SW480 (cell line): ENCODE results near the gene DGKB.

ENCODE experiments used
- DNase-seq: peaks from one replicate; pipeline ENCODE4 v3.0.0-alpha.2; 2016; ENCODE audit warnings: low spot score

DGKB gene

DNA sequence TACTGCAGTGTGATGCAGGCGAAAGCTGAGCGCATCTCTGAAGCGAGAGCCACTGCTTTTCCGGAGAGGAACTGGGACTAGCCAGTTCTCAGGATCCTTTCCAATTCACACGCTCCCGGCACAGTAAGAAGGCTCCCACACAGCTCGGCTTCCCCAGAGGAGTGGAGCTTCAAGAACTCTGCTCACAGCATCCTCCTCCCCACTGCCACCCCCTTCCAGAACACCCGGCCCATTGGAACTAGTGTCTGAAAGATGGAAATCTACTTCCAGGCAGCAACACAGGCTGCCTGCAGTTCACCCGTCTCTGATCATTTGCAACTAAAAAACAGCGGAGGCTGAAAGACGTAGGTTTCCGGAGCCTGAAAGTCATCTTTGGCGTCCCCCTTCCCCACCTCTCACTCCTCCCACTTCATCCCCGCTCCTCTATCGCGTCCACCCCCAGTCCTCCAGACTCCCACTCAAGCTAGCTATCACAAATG, at the start of gene DGKB:
DGKB (minus strand) TSS at position 163 of the 479 bp plus-strand sequence.
- no peak for DNase-seq

DNA sequence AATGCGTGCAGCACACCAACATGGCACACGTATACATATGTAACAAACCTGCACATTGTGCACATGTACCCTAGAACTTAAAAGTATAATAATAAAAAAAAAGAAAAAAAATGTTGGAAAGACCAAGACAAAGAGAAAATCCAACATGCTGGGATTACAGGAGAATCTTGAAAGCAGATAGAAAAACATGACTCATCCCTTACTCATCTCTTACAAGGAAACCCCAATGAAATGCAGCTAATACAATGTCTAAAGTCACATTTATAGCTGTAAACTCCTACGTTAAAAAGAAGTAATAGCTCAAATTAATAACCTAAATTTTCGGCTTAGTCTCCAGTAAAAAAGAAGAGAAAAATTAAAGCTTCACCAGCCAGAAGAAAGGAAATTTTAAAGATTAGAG, 47.5 kb upstream of the DGKB start:
- no peak for DNase-seq

DNA sequence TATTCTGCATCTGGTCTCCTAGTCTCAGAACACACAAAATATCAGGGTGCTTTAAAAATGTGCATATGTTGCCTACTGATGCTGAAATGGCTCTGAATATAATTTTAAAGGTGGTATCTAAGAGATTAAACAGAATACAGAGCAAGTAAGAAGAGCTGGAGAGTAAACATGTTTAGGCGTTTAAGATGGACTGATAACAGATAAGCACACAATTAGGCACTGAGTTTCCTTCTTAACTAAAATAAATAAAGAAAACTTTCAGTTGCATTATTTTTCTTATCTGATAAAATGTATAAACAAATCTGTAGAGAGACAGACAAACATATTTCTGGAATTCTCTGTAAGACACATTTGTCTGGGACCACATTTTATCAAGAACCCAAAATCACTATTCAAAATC, 35.6 kb upstream of the DGKB start:
- DNase-seq = no peak

DNA sequence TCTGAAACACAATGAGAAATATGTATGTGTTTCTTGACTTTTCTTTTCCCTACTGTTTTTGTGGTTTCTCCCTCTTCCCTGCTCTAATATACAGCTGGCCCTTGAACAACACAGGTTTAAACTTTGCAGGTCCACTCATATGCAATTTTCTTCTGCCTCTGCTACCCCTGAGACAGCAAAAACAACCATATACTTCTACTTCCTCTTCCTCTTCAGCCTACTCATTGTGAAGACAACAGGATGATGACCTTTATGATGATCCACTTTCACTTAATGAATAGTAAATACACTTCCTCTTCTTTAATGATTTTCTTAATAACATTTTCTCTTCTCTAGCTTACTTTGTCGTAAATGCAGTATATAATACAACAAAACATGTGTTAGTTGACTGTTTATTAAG, 35.0 kb upstream of the DGKB start:
- DNase-seq = no peak

DNA sequence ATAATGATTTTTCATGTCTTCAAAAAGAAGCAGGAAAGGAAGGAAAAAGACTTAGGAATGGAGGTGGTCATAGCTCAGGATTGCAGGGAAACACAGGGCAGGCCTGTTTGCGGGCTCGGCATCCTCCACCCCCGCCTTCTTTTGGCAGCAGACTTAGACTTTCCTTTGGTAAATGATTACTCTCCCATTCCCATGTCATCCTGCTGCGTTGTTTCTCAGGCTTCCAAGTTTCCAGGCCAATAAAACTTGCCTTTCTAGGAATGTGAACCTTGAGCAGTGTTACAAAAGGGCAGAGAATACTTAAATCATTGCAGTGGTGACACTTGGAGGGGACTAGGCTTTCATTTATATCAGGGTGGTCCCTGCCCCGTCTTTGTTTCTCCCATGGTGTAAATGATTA, 34.0 kb upstream of the DGKB start:
- no peak for DNase-seq

DNA sequence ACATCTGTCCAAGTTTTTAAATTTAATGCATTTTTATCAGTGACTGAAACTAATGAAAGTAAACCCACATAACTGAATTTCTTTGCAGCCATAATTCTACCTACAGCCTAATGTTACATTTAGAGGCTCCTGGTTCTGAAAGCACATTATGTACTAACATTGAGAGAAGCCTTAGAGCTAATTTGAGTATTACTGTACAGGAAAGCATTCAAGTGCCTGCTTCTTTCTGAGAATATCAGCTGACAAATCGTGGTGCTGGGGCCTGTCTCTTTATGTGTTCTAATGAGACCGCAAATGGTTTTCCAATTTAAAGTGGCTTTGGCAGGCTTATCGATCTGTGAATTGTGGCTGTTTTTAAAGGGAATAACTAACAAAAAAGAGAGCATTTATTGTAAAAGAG, 32.3 kb upstream of the DGKB start:
- no peak for DNase-seq

DNA sequence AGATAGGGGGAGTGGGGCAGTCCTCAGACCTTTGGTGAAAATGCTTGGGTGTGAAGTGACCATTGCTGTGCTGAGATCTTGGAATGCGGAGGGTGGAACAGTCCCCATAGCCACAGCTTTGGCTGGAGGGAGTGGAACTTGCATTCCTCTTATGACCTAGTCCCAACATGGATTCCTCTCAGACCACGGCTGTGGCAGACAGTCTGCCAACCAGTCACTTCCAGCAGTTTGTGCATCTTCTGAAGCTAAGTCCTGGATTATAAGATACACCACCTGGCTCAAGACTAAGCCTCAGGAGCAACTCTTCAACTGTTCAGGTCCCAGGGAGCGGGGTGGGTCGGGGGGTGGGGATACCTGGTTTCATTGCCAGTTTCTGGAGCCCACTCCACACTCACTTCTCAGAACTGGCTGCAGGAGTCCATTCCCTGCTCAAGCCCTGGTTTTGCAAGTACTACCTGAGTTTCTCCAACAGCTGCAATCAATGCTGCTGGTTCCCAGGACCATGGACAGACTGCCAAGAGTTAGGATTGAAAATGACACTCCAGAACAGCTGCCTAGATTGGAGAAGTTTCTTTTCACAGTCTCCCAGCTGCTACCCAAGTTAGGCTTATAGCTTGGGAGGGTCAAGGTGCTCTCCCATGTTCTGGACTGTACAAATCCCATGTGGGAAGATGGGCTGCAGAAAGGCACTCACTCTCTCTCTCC, 29.1 kb upstream of the DGKB start:
- DNase-seq = no peak

DNA sequence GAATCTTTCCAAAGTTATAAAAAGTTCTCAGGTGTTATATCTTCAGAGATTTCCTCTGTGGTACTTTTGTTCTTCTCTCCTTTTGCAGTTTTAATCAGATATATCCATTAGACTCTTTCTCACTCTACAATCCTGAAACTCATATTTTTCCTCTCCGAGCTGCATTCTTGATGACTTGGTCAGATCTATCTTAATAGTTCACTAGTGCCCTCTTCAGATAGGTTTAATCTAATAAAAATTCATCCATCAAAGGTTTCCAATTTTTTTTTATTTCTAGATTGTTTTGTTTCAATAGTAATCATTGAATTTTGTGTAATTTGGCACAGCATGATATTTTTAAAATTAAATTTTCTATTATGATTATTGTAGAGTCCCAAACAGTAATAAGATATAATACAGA, 21.8 kb upstream of the DGKB start:
- no peak for DNase-seq

DNA sequence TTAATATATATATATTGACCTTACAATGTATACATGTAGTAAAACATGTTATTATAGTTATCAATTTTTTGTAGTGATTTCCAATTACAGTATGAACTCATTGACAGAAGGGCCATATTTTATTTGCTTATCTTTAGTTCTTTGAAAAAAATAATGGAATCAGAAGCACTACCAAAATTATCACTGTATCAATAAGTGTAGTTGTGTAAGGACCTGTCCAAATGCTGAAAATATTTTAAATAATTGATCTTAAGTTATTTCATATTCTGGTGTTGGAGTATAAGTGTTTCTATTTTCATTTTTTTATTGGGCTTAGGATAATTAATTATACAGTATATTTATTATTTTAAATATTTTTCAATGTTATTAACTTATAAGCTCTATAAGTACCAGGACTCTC, 8.5 kb upstream of the DGKB start:
- no peak for DNase-seq

DNA sequence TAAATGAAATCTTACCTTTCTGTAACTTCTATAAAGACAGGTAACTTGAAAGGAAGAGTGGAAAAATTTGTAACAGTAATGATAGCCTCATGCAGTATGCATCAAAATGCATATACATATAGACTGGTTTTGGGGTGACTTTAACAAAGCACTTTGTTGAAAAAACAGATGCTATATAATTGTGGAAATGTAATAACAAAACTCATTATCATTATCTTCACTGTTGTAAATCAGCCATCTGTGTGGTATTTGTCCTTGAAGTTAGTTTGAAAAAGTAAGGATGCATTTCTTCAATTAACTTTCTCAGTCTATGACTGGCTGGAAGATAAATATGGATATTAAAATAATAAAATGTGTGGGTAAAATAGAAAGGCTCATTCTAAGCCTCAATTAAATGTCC, 6.1 kb upstream of the DGKB start:
- no peak for DNase-seq

DNA sequence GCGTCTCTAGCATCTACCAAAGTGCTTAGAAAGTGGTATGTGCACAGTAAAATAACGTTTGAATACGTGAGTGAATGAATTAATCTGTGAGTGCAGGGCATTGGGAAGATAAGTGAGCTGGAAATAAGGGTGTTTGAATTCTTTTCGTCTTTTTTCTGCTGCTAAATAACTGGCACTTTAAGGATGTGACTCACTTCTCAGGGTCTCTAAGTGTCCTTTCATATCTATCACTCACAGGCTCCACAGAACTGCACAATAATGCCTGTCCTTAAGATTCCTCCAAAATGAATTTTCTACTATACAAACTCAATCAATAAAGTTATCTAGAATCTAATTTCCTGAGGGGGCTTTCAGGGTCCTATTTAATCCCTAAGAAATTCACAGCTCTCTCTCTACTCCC, 3.2 kb upstream of the DGKB start:
- no peak for DNase-seq

DNA sequence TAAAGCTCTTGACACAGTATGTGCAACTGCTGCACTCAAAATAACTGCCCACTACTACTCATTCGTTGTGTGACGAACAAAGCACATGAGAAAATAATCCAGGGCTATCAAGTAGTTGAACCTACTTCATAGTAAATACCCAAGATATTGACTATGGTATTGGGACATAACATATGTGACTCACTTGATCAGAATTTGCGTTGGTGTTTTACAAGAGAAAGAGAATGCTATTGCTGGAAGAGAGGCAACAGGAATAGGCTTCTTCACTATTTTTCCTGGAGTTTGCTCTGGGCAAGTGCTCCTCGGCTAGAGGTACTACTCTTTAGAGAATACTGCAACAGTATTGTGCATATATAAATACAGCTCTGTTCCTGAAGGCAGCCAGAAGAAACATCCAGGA, 2.5 kb downstream of the DGKB start:
- no peak for DNase-seq

DNA sequence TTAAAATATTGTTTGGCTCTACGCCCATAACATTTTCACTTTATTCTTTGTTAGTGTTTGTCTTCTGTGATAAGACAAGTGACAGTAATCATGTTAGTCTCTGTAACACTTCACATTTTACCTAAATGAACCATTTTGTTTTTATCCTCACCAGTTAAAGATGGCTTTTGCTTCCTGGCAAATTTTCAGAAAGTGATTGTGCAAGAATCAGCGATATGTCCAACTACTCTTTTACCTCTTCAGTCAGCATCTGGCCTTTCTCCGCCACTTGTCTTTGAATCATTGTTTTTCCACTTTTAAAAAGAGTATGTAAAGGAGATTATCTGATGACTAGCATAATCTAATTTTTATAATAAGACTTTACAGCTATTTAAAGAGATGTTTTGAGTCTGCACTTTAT, 3.5 kb downstream of the DGKB start:
- no peak for DNase-seq

DNA sequence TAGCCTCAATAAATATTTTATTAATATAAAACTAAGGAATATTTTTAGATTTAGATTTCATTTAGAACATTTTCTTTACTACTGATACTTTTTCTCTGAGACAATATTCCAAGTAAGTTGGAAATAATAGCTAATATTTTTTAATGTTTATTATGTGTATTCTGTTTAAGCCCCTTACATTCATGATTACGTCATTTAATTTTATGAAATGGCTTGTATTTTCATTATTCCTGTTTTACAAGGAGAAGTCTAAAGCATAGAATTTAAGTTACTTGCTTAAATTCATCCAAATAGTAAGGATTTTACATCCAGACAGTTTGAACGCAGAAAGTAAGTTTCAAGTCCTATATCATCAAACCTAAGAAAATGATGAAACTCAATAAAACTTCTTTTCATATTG, 6.1 kb downstream of the DGKB start:
- no peak for DNase-seq

DNA sequence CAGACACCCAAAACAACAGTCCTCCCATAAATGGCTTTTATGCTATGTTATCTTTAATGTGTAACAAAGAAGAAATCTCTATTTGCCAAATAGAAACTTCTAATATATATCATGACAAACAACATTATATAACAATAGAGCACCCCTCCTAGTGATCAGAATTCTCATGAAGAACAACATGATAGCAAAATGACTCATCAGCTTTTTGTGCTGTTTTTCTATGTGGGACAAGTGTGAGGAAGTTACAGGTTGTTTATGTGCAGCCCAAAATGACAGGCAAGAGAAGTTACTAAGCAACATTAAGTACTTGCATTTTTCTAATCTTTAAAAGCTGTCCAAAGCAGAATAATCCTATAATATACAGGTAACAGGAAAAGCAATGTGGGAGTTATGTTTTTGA, 7.7 kb downstream of the DGKB start:
- no peak for DNase-seq

DNA sequence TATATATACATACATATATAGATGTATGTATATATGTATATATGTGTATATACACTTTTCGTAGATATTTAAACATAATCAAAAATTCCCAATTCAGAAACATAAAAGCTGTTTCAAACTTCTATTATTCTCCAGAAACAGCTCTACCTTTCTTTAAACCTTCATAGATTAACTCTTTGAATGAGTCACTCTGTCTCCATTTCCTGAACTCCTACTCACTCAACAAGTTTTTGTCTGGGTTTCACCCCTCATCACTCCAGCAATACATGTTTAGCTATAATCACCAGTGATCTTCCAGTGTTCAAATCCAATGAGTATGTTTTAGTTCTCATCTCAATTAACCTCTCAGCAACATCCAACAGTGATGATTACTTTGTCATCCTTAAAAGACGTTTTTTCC, 9.6 kb downstream of the DGKB start:
- DNase-seq = no peak

DNA sequence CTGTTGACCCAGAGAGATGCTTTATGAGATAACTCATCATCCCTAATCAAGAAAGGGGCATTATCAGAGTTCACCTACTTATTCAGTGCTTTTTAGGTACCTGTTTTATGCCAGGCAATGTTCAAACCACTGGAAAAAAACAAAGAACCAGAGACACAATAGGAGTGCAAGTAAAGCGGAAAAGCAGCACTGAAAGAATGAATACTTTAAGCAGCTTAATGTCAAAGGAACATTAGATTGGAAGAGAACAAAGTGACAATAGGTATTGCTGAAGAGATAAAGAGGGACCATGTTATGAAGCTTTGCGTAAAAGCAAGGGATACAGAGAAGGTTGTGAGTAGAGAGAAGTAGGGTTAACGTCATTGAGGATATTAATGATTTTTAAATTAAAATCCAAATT, 11.3 kb downstream of the DGKB start:
- DNase-seq = no peak

DNA sequence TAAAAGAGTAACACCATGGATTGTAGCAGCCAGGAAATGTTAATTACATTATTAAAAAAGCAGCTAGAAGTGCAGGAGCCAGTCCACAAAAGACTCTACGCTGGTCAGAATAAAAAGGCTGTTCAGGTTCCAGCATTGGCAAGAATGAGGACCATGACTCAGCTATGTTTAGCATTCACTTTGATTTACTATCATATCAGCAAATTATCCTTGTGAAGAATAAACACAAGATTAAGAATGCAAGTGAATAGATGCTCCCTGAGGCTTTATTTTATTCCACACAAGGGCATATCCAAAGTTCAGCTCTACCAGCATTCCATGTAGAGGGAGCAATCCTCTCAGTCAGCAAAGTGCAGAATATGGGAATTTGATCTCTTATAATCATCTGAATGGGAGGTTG, 13.6 kb downstream of the DGKB start:
- DNase-seq = no peak

DNA sequence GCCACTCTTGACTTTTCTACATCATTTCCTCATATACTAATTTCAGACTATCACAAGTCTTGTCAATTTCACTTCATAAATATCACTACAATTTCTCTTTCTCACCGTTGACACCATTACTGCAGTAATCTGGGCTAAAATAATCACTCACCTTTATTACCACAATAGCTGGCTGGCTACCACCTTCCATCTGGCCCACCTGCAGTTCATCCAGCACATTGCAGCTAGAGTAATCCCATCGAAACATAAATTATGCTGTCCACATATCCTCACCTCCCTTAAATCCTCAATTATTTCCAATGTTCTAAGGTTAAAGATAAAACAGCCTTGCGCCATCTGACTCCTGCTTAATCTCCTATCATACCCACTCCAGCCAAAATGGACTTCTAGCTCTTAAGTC, 16.0 kb downstream of the DGKB start:
- DNase-seq = no peak

DNA sequence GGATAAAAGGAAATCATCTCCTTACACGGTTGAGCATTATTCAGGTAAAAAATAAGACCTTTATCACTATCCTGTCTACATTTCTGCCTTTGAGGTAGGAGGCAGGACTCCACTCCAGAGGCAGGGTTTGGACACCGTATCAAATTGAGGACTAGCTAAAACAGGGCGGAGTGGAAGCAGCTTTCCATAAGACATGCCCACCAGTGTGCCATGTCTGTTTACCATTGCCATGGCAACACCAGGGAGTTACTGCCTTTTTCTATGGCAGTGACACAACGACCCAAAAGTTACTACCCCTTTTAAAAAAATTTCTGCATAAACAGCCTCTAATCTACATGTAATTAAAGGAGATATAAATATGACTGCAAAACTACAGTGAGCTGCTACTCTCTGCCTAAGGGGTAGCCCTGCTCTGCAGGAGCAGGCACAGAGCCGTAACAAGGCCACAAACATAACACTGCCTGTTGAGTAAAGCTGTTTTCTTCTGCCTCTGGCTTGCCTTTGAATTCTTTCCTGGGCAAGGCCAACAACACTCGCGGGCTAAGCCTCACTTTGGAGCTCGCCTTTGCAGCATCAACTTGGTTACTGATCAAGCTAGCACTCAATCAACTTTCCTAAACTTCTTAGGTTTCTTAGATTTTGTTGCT, 26.5 kb downstream of the DGKB start:
- no peak for DNase-seq

DNA sequence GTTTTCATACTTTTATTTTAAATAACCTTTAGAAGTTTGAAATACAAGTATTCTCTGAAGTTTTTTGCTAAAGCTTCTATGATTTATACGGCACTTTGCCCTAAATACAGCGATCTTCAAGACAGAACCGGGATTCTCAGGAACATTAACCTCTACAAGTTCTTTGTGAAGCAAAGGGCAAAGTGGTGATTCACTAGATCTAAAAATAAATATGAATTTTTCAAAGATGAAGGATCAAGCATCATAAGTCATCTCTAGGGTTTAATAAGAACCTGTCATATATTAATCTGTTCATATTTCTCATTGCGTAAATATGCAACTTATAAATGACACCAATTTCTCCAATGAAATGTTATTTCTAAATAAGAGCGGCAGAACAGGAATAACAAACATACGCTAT, 30.7 kb downstream of the DGKB start:
- DNase-seq = no peak

DNA sequence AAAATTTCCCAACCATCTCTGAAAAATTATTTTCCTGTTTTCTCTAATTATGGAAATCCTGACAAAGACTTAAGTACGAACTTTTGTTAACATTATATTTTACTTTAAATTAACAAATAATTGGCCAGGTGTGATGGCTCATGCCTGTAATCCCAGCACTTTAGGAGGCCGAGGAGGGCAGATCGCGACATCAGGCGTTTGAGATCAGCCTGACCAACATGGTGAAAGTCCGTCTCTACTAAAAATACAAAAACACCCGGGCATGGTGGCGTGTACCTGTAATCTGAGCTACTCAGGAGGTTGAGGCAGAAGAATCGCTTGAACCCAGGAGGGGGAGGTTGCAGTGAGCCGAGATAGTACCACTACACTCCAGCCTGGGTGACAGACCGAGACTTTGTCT, 32.2 kb downstream of the DGKB start:
- no peak for DNase-seq

DNA sequence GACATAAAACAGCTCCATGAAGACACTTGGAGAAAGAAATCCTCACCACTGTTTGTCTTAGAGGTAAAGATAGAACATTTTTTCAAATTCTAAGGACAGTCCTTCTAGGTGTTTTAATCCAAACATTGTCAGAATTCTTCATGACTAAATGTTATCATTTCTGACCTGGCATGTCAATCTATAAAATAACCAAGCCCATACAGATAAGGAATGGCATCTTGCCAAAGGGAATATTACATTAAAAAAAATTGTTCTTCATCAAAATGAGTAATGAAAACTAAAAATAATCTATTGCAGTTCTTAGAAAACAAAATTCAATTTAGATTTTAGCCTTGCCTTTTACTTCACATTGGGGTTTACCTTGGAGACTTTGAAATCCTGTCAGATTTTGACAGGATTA, 33.6 kb downstream of the DGKB start:
- no peak for DNase-seq

DNA sequence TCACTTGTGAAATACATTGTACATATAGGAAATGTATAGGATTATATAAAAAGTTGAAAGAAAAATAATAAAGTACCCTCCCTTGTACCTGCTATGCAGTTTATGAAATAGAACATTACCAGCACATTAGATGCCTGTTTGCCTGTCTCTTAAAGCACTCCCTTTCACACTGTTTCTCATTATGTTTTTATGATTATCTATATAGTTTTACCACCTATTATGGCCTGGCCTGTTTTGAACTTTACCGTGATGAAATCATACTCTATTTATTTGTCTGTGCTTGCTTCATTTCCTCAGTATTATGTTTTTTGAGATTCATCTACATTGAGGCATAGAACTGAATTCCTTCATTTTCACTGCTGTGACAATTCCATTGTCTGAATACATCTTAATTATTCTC, 41.1 kb downstream of the DGKB start:
- DNase-seq = no peak
